Gastroesophageal sphincter (tissue), 4 donors: Measurements from ENCODE around the gene PDSS1. TPM values are rescaled to one million over a fixed set of nuclear protein-coding genes. Genes with fewer than 3 reads are reported as not detected.

Experiments used
- ATAC-seq: fragments of 150-250 bp; one replicate; pipeline ENCODE4 v1.9.1; 2016; ENCODE audit warnings: mild to moderate bottlenecking, moderate library complexity
- H3K27ac ChIP-seq, 4 donors: fragments of 200-600 bp; sonication (generic) in 3 of 4; 1 replicate in 3 of 4; 2 replicates in 1 of 4; pipeline ENCODE4 v1.5.1; 2016 to 2019
- H3K27me3 ChIP-seq: fragments of 200-600 bp; sonication (generic); one replicate; pipeline ENCODE4 v1.5.1; 2019
- H3K36me3 ChIP-seq, 2 donors: fragments of 200-600 bp; sonication (generic); one replicate each; pipeline ENCODE4 v1.5.1; 2019; ENCODE audit warnings: control low read depth in 1 of 2
- H3K4me1 ChIP-seq, 3 donors: fragments of 200-600 bp; sonication (generic); 1 replicate in 2 of 3; 2 replicates in 1 of 3; pipeline ENCODE4 v1.5.1; 2016 to 2019; ENCODE audit warnings: control low read depth in 2 of 3
- H3K4me3 ChIP-seq, 2 donors: fragments of 200-600 bp; sonication (generic); one replicate each; pipeline ENCODE4 v1.5.1; 2019; ENCODE audit warnings: mild to moderate bottlenecking in 1 of 2, moderate library complexity in 1 of 2
- H3K9me3 ChIP-seq, 3 donors: fragments of 200-600 bp; sonication (generic); one replicate each; pipeline ENCODE4 v1.5.1; 2017 to 2019; ENCODE audit warnings: control low read depth in 2 of 3
- EP300 ChIP-seq: sonication (generic); formaldehyde crosslinking; IDR thresholded peaks from one replicate; pipeline ENCODE4 v1.6.1; 2017; ENCODE audit warnings: antibody characterized with exemption, mild to moderate bottlenecking
- POLR2A ChIP-seq, 2 donors: fragments of 450-650 bp; IDR thresholded peaks; one replicate each; pipeline ENCODE4 v1.6.1; 2017; ENCODE audit warnings: antibody characterized with exemption in 2 of 2, mild to moderate bottlenecking in 2 of 2, moderate library complexity in 1 of 2
- POLR2AphosphoS5 ChIP-seq: sonication (generic); formaldehyde crosslinking; IDR thresholded peaks from one replicate; pipeline ENCODE4 v1.6.1; 2017; ENCODE audit warnings: antibody characterized with exemption
- WGBS, 2 donors: methylation state at CpG; one replicate each; pipeline ENCODE4 v1.1.5; 2018; ENCODE audit warnings: low coverage in 1 of 2; 5-methylcytosine and 5-hydroxymethylcytosine counted together
- total RNA-seq, 4 donors: library from RNA; depleted of rRNA; stranded (reverse); fragments of >200 nt; gene quantifications; one replicate each; pipeline ENCODE4 v1.1.0, GENCODE V29; 2016
- TF ChIP-seq, protein P1 (sequence below), 4 experiments: fragments of 200-600 bp in 2 of 4; fragments of 450-650 bp in 2 of 4; sonication (generic) in 1 of 4; IDR thresholded peaks; one replicate each; pipeline ENCODE4 v1.5.1; 2017 to 2019; ENCODE audit warnings: antibody characterized with exemption in 4 of 4, mild to moderate bottlenecking in 2 of 4, moderate library complexity in 2 of 4

Gene PDSS1
- total RNA-seq, 4 donors from 2014 or later = 3.0 to 5.8 (median 4.0) TPM

DNA sequence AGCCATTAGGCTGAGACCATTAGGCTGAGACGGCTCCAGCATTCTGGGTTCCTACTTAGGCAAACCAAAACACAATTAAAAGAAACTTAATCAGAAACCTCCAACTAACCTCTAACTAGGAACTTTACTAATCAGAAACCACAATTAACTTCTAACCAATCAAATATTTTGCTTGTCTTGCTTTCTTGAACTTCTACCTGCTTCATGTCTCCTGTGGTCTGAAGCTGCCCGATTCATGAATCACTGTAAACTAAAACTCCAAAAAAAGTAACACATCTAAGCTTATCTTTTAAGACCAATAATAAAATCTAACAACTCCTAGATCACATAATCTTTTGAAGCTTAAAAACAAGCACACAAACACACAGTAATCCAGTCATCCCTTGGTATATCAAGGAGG lies 76.1 kb downstream of the PDSS1 start:
- no peaks in the 10 kb centered on the region for H3K27me3 ChIP-seq
- peaks cover 0 to 8% of the 10 kb centered on the region in 2 donors for H3K36me3 ChIP-seq
- H3K4me3 ChIP-seq = no peak overlapping the region
- H3K27ac ChIP-seq = no peak overlapping the region
- H3K4me1 ChIP-seq = peaks cover 0 to 13% (median 0%) of the 10 kb centered on the region in 3 donors
- TF ChIP-seq POLR2AphosphoS5 = no peak
- no peak for TF ChIP-seq EP300
- TF ChIP-seq, protein P1, sequence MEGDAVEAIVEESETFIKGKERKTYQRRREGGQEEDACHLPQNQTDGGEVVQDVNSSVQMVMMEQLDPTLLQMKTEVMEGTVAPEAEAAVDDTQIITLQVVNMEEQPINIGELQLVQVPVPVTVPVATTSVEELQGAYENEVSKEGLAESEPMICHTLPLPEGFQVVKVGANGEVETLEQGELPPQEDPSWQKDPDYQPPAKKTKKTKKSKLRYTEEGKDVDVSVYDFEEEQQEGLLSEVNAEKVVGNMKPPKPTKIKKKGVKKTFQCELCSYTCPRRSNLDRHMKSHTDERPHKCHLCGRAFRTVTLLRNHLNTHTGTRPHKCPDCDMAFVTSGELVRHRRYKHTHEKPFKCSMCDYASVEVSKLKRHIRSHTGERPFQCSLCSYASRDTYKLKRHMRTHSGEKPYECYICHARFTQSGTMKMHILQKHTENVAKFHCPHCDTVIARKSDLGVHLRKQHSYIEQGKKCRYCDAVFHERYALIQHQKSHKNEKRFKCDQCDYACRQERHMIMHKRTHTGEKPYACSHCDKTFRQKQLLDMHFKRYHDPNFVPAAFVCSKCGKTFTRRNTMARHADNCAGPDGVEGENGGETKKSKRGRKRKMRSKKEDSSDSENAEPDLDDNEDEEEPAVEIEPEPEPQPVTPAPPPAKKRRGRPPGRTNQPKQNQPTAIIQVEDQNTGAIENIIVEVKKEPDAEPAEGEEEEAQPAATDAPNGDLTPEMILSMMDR (IDR thresholded peaks at IDR 0.05) = no peak
- TF ChIP-seq POLR2A (IDR thresholded peaks at IDR 0.05) = no peak
- ATAC-seq = no peak
- 61 to 66% methylated on average over 2 of the region's 2 CpGs for WGBS, 2 donors
- no peaks in the 10 kb centered on the region for H3K9me3 ChIP-seq

DNA sequence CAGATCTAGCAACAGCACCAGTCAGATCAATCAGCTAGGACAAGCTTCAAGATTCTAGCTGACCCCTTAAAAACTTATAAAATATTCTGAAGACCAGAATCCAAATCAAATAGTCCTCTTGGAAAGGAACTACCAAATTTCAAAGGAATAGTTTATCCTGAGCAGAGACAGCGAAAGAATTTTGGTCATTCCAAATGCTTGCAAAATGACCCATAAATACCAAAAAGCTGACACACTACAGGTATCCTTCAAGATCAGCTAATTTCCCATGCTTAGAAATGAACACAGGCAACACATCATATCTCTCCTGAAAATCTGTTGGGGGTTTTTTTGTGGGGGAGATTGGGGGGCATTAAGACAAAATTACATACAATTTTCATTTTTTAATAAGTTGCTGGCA lies 78.8 kb downstream of the PDSS1 start:
- ATAC-seq = no peak
- TF ChIP-seq POLR2AphosphoS5 = no peak
- no peak for TF ChIP-seq EP300
- no peak for TF ChIP-seq POLR2A (IDR thresholded peaks at IDR 0.05)
- TF ChIP-seq, protein P1 (IDR thresholded peaks at IDR 0.05) = no peak
- 92 to 100% methylated on average over 1 of the region's 1 CpG for WGBS, 2 donors

DNA sequence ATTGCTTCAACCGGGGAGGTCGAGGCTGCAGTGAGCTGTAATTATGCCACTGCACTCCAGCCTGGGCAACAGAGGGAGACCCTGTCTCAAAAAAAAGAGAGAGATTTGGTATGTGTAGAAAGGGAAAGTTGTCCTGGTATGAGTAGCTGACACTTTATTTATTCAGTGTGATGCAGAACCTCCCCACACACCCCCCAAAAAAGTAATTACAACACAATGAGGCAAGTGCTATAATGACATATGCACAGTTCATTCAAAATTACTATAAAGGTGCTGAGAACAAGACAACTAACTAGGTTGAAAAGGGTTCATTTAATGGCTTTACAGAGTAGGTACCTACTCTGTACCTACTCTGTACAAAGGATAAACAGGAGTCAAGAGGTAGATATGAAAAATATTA lies 80.2 kb downstream of the PDSS1 start:
- no peak for ATAC-seq
- H3K4me3 ChIP-seq = no peak overlapping the region
- TF ChIP-seq, protein P1 (IDR thresholded peaks at IDR 0.05) = no peak
- H3K4me1 ChIP-seq = peaks cover 3 to 35% (median 17%) of the 10 kb centered on the region in 3 donors
- no peaks in the 10 kb centered on the region for H3K36me3 ChIP-seq
- H3K27me3 ChIP-seq = no peaks in the 10 kb centered on the region
- no peaks in the 10 kb centered on the region for H3K9me3 ChIP-seq
- 96% methylated on average over 2 of the region's 2 CpGs; no CpG with 5 or more reads in 1 of the 2 donors for WGBS, 2 donors
- H3K27ac ChIP-seq = no peak overlapping the region

More for the DNA sequence above, 78.8 kb downstream of the PDSS1 start:
- no peaks in the 10 kb centered on the region for H3K27me3 ChIP-seq
- no peaks in the 10 kb centered on the region for H3K36me3 ChIP-seq
- no peak overlapping the region for H3K4me3 ChIP-seq
- H3K9me3 ChIP-seq = no peaks in the 10 kb centered on the region
- no peak overlapping the region for H3K27ac ChIP-seq
- peaks cover 3 to 27% (median 12%) of the 10 kb centered on the region in 3 donors for H3K4me1 ChIP-seq

DNA sequence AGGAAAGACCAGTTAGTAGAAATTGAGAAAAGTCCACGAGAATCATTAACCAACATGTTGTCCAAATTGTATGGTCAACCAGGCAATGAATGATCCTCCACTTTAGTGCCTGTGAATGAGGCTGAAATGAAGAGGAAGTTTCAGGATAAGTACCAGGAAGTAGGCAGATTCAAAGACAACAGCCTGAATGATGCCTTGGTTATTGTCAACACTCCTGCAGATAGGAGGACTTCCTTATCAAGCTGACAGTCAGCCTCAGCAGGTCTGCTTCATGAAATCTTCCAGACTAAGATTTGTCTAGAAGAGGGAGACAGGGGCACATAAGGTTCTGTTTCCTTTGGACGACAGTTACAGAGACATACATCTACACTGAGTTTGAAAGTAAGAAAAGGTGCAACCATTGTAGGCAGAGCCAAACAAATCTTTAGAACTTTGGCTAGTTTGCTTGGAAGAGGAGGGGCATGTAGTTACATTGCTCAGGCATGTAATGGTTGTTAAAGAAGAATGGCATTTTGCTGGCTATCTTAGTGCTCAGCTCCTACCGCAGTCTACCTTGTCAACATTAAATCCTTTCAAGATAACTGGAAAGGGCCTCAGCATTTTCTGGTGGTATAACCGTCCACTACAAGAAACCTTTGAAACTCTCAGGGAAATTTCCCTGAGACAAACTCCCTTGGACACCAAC lies 81.8 kb downstream of the PDSS1 start:
- Histone ChIP-seq H3K27ac (no peak overlapping the region), H3K9me3 (no peaks in the 10 kb centered on the region), H3K36me3 (no peaks in the 10 kb centered on the region), H3K27me3 (no peaks in the 10 kb centered on the region), H3K4me3 (no peak overlapping the region), H3K4me1 (peaks cover 3 to 35% (median 17%) of the 10 kb centered on the region in 3 donors)
- TF ChIP-seq POLR2AphosphoS5 = no peak
- 89 to 95% methylated on average over 3 to 4 of the region's 4 CpGs for WGBS, 2 donors
- ATAC-seq = no peak

DNA sequence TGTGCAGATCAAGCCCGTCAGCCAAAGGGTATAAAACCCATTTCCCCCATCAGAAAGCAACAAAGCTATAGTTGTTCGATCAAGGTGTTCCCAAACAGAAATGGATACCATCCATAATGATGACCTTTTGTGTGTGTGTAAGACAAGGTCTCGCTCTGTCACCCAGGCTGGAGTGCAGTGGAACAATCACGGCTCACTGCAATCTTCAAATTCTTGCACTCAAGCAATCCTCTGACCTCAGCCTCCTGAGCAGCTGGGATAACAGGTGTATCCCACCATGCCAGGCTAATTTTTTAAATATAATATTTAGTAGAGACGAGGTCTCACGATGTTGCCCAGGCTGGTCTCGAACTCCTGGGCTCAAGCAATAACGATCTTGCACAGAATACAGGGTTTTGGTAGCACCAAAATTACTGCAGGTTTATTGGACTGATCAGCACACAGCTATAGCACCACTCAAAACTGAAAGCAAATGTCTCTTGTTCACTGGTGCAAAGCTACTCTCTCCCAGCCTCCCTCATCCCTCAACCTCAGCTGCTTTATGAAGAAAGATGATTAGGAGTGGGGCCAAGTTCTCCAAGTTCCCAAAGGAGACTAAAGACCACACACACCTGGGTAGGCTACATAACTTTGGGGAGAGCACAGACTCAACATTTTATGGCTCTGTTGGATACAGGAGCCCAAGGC lies 82.7 kb downstream of the PDSS1 start:
- WGBS, 2 donors = 97 to 98% methylated on average over 5 to 8 of the region's 8 CpGs
- peaks cover 3 to 44% (median 17%) of the 10 kb centered on the region in 3 donors for H3K4me1 ChIP-seq

More for the DNA sequence above, 82.7 kb downstream of the PDSS1 start:
- TF ChIP-seq POLR2AphosphoS5 (no peak), EP300 (no peak), POLR2A (IDR thresholded peaks at IDR 0.05) (no peak)
- TF ChIP-seq, protein P1 (IDR thresholded peaks at IDR 0.05) = no peak
- no peak overlapping the region for H3K4me3 ChIP-seq
- H3K9me3 ChIP-seq = no peaks in the 10 kb centered on the region
- H3K27me3 ChIP-seq = no peaks in the 10 kb centered on the region
- no peaks in the 10 kb centered on the region for H3K36me3 ChIP-seq
- ATAC-seq = no peak
- H3K27ac ChIP-seq = no peak overlapping the region
